ENCODE results near the gene ZG16B. TPM values are rescaled to one million over a fixed set of nuclear protein-coding genes. Genes with fewer than 3 reads are reported as not detected.

The ZG16B gene
- polyA plus RNA-seq, 4 donors: 0.42 to 0.50 (median 0.47) TPM; not detected in 1

DNA sequence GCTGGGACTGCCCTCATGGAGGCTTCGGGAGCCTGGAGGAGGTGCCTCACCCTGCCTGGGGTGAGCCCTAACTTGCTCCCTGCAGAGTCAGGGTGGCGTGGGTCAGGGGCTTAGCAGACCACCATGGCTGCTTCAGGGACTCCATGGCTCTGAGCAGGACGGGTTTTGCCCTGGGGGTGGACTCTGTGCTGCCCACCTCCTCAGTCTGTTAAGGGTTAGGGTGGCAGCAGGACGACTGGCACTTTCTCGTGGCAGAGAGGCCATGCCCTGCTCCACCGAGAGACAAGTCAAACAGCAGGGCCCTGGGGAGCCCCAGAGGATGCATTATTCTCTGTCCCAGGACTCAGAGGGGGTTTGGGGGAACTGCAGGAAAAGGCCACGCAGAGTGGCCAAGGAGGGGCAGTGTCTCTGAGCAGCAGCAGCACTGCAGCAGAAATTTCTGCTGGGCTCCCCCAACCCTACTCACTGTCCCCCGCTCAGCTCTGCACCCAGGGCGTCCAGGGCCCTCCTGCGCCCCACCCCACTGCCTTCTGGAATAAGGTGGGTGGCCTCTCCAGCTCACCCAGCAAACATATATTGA lies 29.7 kb downstream of the ZG16B start:
- no peak for DNase-seq (ENCODE audit: low read depth in 4 of 4, low spot score in 3 of 4)

DNA sequence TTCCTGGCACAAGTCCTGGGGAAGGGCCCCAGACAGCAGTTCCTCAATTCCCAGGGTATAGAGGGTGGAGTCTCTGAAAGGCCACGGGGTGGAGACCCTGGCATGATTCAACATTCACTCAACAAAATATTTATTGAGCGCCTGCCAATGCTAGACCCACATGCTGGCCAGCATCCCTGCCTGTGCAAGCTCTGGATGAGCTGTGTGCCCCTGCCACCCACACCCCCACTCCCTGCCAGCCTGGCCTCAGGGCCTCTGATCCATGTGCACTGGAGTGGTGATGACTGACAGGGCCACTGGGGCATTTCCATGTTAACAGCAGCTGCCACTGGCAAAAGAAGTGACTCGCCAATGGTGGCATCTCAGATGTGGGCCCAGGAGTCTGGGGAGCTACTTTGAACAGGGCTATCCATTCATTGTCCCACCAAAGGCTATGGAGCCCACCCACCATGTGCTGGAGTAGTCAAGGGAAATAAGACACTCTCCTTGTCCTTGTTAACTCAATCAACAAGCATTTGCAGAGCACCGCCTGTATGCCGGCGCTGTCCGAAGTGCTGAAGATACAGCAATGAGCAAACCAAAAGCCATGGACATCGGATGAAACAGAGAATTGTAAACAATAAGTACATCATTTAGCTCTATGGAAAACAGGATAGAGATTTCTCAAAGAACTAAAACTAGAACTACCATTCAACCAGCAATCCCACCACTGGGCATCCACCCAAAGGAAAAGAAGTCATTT lies 30.9 kb downstream of the ZG16B start:
- DNase-seq (ENCODE audit: low read depth in 4 of 4, low spot score in 3 of 4): no peak

DNA sequence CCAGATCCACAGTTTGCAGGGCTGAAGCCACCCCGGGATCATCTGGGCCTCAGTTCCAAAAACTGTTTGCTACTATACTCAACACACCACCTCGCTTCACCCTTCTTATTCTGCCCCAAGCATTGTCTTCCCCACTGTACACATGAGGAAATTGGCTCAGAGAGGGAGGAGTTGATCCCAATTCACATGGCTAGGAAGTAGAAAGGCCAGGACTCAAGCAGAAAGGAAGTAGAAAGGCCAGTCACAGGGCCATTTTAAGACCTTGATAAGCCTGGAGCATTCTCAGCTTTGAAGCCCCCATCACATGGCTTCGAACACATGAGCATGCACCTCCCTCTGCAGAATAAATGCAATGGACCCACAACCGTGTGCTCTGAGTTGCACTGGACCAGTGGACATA lies 35.5 kb downstream of the ZG16B start:
- DNase-seq (ENCODE audit: low read depth in 4 of 4, low spot score in 3 of 4): no peak

DNA sequence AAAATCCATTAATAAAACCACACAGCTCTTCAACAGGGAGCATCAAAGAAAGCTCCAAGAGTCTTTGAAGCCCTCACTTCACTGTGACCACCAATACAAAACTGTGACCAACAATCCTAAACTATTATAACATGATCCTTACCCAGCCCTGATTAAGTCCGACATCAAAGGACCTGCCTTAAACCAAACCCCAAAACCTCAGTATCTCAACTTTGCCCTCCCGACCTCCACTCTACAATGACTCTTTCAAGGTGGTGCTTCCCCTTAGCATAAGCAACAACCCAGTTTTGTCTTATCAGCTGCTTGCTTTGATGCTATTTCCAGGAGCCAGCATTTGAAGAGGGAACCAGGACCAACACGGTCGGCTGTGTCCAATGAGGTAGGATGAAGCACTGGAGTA lies 36.3 kb downstream of the ZG16B start:
- no peak for DNase-seq (ENCODE audit: low read depth in 4 of 4, low spot score in 3 of 4)

DNA sequence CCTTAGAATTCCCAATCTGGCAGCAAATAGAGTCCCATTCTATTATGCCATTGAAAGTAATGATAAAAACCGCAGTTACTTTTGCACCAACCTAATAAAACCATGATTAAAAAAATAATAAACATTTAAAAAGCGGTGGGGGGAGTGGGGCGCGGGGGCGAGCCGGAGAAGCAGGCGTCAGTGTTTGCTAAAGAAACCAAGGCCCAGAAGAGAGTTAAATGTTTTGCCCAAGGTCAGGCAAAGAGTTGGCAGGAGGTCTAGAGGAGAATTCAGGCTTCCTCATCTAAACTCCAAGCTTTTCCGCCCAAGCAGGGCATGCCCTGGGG lies 37.5 kb downstream of the ZG16B start:
- DNase-seq (ENCODE audit: low read depth in 4 of 4, low spot score in 3 of 4): no peak

DNA sequence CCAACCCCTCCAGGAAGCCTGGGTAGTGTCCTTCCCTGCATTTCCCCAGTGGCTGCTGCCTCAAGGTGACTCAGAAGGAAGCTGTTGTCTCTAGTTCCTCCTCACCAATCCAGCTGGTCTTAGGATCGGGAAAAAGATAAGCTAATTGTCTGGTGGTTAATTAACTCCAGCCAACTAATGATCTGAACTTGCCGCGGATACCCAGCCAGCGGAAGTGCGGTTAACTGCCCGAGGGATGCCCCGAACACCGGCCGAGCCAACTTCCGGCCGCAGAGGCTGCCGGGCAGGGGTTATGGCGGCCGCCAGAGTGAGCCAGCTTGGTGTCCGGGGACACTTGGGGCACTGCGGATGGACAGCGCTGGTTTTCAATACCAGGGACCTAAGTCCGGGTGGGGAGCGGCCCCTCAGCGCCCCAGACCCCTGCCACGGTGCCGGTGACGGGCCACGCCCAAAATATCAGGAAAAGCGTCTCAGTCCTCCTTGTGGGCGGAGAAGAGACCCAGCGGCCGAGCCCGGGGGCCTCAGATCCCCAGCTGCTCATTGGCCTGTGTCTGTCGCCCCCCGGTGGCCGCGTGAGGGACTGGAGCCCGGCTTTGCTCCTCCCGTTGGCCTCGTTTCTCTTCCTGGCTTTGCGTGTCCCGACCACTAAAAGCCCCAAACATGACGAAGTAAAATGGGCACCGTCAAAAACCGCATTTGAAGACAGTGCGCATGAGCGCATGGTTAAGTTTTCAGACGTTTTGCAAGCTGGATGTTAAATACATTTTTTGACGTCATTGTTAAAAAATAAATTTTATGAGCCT lies 38.1 kb downstream of the ZG16B start:
- DNase-seq (ENCODE audit: low read depth in 4 of 4, low spot score in 3 of 4): peak; percentile 79 to 82 (median 81)

DNA sequence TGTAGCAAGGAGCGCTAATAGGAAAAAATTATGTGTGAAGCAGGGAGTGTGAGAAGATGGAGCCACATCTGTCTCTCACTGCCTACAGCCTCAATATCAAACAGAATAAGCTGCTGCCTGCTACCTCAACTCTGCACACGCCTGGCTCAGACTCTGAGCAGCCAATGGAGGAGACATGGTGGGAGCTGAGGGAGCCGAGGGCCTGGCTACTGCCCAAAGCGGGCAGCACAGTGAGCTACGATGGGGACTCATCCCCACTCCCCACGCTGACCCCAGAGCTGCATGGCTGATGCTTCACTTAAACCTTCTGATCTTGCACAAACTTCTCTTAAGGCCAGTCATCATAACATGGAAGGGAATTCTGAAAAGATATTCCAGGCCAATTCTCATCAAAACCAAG lies 41.8 kb downstream of the ZG16B start:
- no peak for DNase-seq (ENCODE audit: low read depth in 4 of 4, low spot score in 3 of 4)

- no peak for DNase-seq (ENCODE audit: low read depth in 4 of 4, low spot score in 3 of 4)
Observed at GRCh38 chr16:2874032-2874911, 44.2 kb downstream of the ZG16B start.

GRCh38 chr16:2874912-2875362 lies 44.8 kb downstream of the ZG16B start:
- DNase-seq (ENCODE audit: low read depth in 4 of 4, low spot score in 3 of 4): no peak

- DNase-seq (ENCODE audit: low read depth in 4 of 4, low spot score in 3 of 4): no peak
Observed at GRCh38 chr16:2879854-2880508, 49.9 kb downstream of the ZG16B start.

Other genes starting within 250 kb of the ZG16B start
- 10 to 100 TPM; 19.2 to 26.0 (median 24.0) TPM for gene KCTD5, start 147.8 kb upstream of the ZG16B start, polyA plus RNA-seq (ENCODE audit: insufficient read length in 4 of 4)
- gene PRSS27, start 110.1 kb upstream of the ZG16B start, polyA plus RNA-seq (ENCODE audit: insufficient read length in 4 of 4): 1 to 10 TPM in 2 of 4 donors, under 1 TPM in 2; 0.73 to 1.9 (median 1.0) TPM
- gene SRRM2, start 77.7 kb upstream of the ZG16B start, polyA plus RNA-seq (ENCODE audit: insufficient read length in 4 of 4): 100 to 1,000 TPM; 437 to 838 (median 600) TPM
- 100 to 1,000 TPM; 211 to 300 (median 224) TPM for gene ELOB, start 53.0 kb upstream of the ZG16B start, polyA plus RNA-seq (ENCODE audit: insufficient read length in 4 of 4)
- gene PRSS33, start 42.7 kb upstream of the ZG16B start, polyA plus RNA-seq (ENCODE audit: insufficient read length in 4 of 4): under 1 TPM in 3 of 4 donors, not detected in 1; 0.18 to 0.80 (median 0.20) TPM
- gene PRSS41, start 31.8 kb upstream of the ZG16B start, polyA plus RNA-seq (ENCODE audit: insufficient read length in 4 of 4): not detected
- gene PRSS21, start 13.1 kb upstream of the ZG16B start, polyA plus RNA-seq (ENCODE audit: insufficient read length in 4 of 4): under 1 TPM in 1 of 4 donors, not detected in 3; 0.44 TPM
- 10 to 100 TPM in 1 of 4 donors, 1 to 10 TPM in 2, under 1 TPM in 1; 0.35 to 14.5 (median 6.9) TPM for gene PRSS22, start 27.9 kb downstream of the ZG16B start, polyA plus RNA-seq (ENCODE audit: insufficient read length in 4 of 4)
- 10 to 100 TPM; 21.1 to 30.0 (median 23.1) TPM for gene FLYWCH2, start 52.9 kb downstream of the ZG16B start, polyA plus RNA-seq (ENCODE audit: insufficient read length in 4 of 4)
- 10 to 100 TPM; 14.9 to 35.3 (median 18.5) TPM for gene FLYWCH1, start 81.6 kb downstream of the ZG16B start, polyA plus RNA-seq (ENCODE audit: insufficient read length in 4 of 4)
- 1 to 10 TPM in 3 of 4 donors, not detected in 1; 1.4 to 2.2 (median 1.4) TPM for gene KREMEN2, start 134.0 kb downstream of the ZG16B start, polyA plus RNA-seq (ENCODE audit: insufficient read length in 4 of 4)
- gene PAQR4, start 139.0 kb downstream of the ZG16B start, polyA plus RNA-seq (ENCODE audit: insufficient read length in 4 of 4): 10 to 100 TPM in 2 of 4 donors, 1 to 10 TPM in 2; 7.0 to 10.8 (median 9.8) TPM
- 10 to 100 TPM; 13.1 to 26.8 (median 16.5) TPM for gene PKMYT1, start 150.1 kb downstream of the ZG16B start, polyA plus RNA-seq (ENCODE audit: insufficient read length in 4 of 4)
- 1 to 10 TPM in 3 of 4 donors, under 1 TPM in 1; 0.87 to 4.7 (median 2.3) TPM for gene CLDN9, start 182.6 kb downstream of the ZG16B start, polyA plus RNA-seq (ENCODE audit: insufficient read length in 4 of 4)
- gene CLDN6, start 187.9 kb downstream of the ZG16B start, polyA plus RNA-seq (ENCODE audit: insufficient read length in 4 of 4): 10 to 100 TPM in 3 of 4 donors, 1 to 10 TPM in 1; 1.1 to 38.0 (median 32.7) TPM
- gene TNFRSF12A, start 190.1 kb downstream of the ZG16B start, polyA plus RNA-seq (ENCODE audit: insufficient read length in 4 of 4): 10 to 100 TPM in 2 of 4 donors, 1 to 10 TPM in 2; 4.4 to 19.3 (median 10.7) TPM
- gene HCFC1R1, start 193.6 kb downstream of the ZG16B start, polyA plus RNA-seq (ENCODE audit: insufficient read length in 4 of 4): 100 to 1,000 TPM in 1 of 4 donors, 10 to 100 TPM in 3; 61.3 to 102 (median 72.0) TPM
- gene THOC6, start 193.7 kb downstream of the ZG16B start, polyA plus RNA-seq (ENCODE audit: insufficient read length in 4 of 4): 10 to 100 TPM; 22.9 to 36.2 (median 28.0) TPM
- gene BICDL2, start 206.6 kb downstream of the ZG16B start, polyA plus RNA-seq (ENCODE audit: insufficient read length in 4 of 4): 1 to 10 TPM in 3 of 4 donors, under 1 TPM in 1; 0.07 to 7.7 (median 2.6) TPM
- 1 to 10 TPM in 3 of 4 donors, under 1 TPM in 1; 0.67 to 2.7 (median 1.5) TPM for gene MMP25, start 216.3 kb downstream of the ZG16B start, polyA plus RNA-seq (ENCODE audit: insufficient read length in 4 of 4)
- 10 to 100 TPM; 35.1 to 45.5 (median 36.3) TPM for gene IL32, start 235.3 kb downstream of the ZG16B start, polyA plus RNA-seq (ENCODE audit: insufficient read length in 4 of 4)

Measured in left renal pelvis (tissue), 4 donors.